GM19463 (cell line): ENCODE measurements around the gene GOLGA8S.
"Not testable (repeated sequence)": the region's sequence is repeated elsewhere in the genome, so short reads cannot be mapped to it uniquely, and the experiment has no call there.

ENCODE experiments used
- ATAC-seq: cut with Tn5 transposase; IDR thresholded peaks from one replicate; pipeline ENCODE4 v1.9.1; 2021; ENCODE audit warnings: mild to moderate bottlenecking, moderate library complexity; ENCODE audit not compliant: unreplicated experiment

Gene GOLGA8S, protein sequence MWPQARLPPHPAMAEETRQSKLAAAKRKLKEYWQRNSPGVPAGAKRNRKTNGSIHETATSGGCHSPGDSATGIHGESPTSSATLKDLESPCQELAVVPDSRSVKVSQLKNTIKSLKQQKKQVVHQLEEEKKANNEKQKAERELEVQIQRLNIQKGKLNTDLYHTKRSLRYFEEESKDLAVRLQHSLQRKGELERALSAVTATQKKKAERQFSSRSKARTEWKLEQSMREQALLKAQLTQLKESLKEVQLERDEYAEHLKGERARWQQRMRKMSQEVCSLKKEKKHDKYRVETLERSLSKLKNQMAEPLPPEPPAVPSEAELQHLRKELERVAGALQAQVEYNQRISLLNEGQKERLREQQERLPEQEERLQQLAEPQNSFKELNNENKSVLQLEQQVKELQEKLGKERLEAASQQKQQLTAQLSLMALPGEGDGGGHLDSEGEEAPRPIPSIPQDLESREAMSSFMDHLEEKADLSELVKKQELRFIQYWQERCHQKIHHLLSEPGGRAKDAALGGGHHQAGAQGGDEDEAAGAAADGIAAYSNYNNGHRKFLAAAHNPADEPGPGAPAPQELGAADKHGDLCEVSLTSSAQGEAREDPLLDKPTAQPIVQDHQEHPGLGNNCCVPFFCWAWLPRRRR

DNA sequence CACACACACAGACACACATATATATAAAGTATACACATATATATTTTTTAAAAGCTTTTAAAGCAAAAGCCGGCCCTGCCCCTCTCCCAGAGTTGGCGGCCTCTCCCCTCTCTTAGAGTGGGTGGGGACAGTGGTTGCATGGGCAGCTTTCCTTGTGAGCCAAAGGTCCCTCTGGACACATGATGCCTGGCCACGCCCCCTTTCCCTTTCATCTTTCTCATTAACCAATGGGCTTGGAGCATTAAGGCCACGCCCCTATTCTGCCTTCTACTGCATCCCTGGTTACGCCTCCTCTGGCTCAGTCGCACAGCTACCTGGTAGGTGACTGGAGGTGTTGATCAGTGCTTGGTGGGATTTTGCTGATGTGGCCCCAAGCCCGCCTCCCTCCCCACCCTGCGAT lies at the start of gene GOLGA8S:
TSS of gene GOLGA8S (plus strand) at position 301 of the 400 bp plus-strand sequence. CDS start at position 363, 62 bp downstream.
- not testable (repeated sequence) for ATAC-seq

DNA sequence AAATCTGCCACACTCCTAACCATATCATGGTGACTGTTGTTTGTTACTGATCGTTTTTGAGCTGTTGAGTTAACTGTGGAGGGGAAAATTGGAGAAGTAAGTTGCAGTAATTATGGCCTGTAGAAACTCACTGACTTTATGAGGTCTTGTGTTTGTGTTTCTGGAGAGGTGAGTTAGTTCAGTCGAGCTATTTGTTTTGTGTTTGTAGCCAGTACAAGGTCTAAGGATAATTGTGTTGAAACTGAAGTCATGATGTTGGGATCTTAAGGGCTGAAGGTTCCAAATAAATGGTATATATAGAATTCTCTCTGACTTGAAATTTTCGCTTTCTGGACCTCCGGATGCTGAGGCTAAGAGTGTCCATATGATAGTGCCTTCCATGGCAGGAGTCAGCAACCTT lies 49.7 kb upstream of the GOLGA8S start:
- ATAC-seq, result not testable (repeated sequence)

DNA sequence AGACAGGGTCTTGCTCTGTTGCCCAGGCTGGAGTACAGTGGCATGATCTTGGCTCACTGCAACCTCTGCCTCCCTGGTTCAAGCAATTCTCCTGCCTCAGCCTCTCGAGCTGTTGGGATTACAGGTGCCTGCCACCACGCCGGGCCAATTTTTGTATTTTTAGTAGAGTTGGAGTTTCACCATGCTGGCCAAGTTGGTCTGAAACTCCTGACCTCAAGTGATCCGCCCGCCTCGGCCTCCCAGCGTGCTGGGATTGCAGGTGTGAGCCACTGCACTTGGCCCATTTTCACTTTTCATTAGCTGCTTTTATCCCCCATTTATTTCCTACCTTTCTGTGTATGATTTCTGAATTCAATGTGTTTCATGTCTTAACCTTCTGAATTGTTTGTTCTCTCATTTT lies 48.6 kb upstream of the GOLGA8S start:
- not testable (repeated sequence) for ATAC-seq

DNA sequence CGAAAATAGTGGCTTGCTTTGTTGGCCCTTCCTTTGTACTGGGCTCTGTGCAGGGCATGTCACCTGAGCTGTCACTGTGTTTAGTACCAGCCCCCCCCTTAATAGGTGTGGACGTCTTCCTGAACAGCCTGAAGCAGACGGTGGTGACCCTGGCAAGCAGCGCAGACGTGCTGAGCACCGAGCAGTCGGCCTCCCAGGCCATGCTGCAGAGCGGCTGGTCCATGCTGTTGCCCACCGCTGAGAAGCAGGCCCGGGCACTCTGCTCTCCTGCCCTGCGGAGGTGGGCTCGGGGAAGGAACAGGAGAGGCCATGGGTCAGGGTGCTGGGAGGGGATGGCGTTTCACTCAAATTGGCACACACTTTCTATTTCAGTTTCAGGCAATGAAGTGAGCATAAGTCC lies 43.3 kb upstream of the GOLGA8S start:
- not testable (repeated sequence) for ATAC-seq

DNA sequence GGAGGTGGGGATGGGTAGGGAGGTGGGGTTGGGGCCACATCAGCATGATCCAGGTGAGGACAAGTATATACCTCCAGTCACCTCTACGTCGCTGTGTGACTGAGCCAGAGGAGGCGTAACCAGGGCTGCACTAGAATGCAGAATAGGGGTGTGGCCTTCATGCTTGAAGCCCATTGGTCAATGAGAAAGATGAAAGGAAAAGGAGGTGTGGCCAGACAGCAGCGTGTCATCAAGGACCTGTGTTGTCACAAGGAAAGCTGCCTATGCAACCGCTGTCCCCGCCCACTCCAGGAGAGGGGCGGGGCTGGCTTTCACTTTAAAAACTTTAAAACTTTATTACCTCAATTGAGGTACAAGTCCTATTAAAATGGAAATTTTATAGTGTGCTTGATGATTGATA lies 20.5 kb upstream of the GOLGA8S start, which contains the start of gene GOLGA6L26:
TSS of gene GOLGA6L26 (minus strand) at position 101 of the 400 bp plus-strand sequence. CDS start at position 40, 61 bp downstream.
- ATAC-seq, result not testable (repeated sequence)

DNA sequence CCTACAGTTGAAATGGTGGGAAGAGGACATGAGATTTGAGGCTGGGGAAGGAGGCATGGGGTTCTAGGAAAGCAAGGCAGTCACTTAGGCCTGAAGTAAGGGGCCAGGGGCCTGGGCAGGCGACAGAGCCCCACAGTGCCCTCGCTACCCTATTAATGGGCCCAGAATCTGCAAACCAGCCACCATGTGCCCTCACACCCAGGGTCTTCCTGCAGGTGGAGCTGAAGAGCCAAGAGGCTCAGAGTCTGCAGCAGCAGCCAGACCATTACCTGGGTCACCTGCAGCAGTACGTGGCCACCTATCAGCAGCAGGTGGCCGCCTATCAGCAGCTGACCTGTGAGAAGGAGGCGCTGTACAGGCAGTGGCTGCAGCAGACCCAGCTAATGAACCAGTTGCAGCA lies 8.1 kb downstream of the GOLGA8S start:
- not testable (repeated sequence) for ATAC-seq

DNA sequence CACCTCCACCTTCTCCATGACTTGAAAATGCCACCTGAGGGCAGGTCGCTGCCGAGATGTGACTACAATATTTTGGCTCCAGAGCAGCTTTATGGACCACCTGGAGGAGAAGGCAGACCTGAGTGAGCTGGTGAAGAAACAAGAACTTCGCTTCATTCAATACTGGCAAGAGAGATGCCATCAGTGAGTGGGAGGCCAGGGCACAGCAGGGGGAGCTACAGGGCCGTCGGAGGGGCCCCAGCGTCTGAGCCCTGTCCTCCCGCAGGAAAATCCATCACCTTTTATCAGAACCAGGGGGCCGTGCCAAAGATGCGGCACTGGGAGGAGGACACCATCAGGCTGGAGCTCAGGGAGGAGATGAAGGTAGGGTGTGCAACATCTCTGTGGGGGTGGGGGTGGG lies 9.7 kb downstream of the GOLGA8S start:
- not testable (repeated sequence) for ATAC-seq

DNA sequence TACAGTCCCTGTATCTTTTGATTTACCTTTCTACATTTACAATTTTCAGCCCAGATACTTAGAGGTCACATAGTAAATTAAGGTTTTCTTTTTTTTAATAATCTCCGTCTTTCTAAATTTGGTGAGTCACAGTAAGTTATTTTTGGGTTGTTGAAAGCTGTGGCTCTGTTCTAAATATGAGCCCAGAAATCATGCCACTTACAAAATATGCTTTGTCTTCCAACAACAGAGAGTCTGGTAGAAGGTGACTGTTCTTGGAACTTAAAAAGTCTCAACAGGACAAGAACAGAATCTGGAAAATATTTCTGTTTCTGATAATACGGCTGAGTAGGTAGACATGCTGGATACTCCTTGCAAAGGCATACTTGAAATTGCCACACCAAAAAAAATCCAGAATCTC lies 16.0 kb downstream of the GOLGA8S start:
- ATAC-seq, result no peak

DNA sequence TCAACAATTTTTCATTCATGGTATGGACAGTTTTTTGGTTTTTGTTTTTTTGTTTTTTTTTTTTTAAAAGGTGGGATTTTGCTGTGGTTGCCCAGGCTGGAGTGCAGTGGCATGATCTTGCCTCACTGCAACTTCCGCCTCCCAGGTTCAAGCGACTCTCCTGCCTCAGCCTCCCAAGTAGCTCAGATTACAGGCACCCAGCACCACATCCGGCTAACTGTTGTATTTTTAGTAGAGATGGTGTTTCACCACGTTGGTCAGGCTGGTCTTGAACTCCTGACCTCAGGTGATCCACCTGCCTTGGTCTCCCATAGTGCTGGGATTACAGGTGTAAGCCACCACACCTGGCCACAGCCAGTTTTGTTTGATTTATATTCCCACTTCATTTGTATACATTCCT lies 16.6 kb downstream of the GOLGA8S start:
- not testable (repeated sequence) for ATAC-seq

DNA sequence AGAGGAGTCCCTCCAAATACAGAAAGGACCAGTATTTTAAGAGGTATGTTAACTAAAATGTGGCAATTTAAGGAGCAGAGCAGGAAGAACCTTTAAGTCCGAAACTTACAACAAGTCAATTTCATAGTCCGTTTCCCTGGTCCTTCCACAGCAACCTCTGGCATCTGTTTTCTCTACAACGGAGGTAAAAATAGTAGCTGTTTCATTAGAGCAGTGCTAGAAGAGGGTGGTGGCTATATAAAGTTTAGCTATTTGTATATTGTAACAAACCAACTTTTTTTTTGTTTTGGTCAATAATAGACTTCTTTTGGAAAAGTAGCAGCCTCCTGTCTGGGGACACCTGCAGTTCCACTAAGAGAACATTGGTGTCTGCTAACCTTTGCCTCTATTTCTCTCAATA lies 17.3 kb downstream of the GOLGA8S start:
- not testable (repeated sequence) for ATAC-seq

DNA sequence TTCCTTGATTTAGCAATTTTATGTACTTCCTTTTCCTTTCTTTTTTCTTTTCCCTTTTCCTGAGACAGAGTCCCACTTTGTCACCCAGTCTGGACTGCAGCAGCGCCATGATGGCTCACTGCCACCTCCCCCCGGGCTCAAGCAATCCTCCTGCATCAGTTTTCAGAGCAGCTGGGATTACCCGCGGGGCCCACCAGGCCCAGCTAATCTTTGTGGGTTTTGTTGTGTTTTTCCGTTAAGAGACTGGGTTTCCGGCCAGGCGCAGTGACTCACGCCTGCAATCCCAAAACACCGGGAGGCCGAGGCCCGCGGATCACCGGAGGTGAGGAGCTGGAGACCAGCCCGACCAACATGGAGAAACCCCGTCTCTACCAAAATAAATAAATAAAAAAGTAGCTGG lies 17.7 kb downstream of the GOLGA8S start:
- no peak for ATAC-seq

DNA sequence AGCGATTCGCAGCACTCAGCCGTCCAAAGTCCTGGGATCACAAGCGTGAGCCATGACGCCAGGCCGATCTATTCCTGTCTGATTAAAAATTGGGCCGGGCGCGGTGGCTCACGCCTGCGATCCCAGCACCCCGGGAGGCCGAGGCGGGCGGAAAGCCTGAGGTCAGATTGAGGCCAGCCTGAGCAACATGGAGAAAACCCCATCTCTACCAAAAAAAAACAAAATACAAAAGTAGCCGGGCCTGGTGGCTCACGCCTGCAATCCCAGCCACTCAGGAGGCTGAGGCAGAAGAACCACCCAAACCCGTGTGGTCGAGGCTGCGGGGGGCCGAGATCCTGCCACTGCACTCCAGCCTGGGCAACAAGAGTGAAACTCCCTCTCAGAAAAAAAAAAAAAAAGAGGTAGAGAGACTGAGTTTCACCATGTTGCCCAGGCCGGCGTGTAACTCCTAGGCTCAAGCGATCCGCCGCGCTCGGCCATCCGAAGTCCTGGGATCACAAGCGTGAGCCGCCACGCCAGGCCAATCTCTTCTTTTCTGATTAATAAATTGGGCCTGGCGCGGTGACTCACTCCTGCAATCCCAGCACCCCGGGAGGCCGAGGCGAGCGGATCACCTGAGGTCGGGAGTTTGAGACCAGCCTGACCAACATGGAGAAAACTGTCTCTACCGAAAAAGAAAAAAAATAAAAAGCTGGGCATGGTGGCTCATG lies 18.5 kb downstream of the GOLGA8S start:
- ATAC-seq, result not testable (repeated sequence)

DNA sequence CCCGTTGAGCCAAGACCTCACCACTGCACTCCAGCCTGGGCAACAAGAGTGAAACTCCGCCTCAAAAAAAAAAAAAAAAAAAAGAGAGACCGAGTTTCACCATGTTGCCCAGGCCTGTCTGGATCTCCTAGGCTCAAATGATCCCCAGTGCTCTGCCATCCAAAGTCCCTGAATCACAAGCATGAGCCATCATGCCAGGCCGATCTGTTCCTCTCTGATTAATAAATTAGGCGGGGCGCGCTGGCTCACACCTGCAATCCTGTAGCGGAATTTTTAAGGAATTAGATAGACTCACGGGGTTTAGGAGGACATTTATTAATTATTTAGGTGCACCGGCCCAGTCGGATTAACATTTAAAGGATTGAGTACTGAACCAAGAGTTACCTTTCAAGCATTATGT lies 19.7 kb downstream of the GOLGA8S start:
- ATAC-seq, result not testable (repeated sequence)

DNA sequence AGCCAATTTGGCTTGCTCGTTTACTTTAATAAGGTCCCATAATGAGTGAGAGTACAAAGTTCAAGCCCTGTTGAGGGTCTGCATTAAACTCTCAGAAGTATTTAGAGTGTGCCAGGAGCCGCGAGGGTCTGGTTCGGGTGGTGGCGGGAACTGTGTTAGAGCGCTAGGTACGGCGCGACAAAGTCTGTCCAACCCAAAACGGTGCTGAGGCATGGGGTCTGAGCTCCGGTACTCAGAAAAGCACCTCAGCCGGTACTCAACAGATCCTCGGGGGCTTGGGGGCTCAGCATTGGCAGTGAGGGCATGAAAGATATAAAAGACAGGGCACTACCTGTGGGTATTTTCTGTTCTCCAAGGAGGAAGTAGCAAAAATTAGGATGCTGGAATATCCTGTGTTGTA lies 24.4 kb downstream of the GOLGA8S start:
- not testable (repeated sequence) for ATAC-seq

DNA sequence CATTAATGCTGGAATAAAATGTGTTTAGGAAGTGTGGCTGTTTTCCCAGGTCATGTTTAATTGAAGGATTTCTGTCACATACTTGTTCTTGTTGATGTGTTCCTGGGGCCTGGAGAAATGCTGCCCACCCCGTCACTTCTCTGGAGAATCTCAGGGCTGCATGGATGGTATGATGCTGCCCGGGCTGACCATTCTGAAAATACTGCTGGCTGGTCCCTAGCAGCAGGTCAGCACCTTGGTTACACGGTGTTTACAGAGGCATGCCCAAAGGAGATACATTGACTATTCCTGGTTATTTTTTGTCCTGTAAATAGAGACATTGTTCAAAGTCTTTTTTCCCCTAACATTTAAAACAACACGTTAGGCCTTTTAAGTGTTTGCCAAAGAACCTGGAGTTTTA lies 26.2 kb downstream of the GOLGA8S start:
- not testable (repeated sequence) for ATAC-seq

DNA sequence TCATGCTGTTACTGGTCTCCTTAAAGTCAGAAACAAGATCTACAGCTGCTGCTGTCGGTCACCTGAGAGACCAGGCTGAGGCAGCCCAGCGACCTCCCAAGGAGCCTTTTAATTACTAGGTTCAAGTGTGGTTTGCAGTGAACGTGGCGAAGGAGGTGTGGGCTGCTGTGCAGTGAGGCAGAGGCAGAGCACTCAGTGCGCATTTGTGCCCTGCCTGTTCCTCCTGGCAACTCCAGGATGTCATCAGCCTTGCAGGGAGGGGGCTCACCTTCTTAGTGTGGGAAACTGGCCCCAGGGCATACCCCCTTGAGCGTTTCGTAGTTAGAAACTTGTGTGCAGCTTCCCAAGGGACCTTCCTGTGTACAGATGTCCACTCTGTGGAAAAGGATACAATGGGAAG lies 26.6 kb downstream of the GOLGA8S start:
- not testable (repeated sequence) for ATAC-seq

DNA sequence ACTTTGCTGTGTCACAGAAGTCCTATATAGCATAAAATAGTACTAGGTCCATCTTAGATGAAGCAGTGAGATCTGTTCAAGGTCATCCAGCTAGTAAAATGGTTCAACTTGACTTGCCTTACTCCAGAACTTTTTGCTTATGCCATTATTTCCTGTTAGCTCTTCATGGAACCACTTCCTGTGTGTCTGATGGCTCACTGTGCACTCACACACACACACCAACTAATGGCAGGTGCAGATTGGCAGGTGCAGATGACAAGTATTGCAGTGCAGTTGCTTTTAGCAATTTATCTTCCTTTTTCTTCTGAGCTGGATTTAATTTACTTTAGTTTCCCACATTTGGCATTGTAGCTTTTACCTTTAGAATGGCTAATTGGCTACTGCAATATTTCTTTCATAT lies 29.8 kb downstream of the GOLGA8S start:
- no peak for ATAC-seq

DNA sequence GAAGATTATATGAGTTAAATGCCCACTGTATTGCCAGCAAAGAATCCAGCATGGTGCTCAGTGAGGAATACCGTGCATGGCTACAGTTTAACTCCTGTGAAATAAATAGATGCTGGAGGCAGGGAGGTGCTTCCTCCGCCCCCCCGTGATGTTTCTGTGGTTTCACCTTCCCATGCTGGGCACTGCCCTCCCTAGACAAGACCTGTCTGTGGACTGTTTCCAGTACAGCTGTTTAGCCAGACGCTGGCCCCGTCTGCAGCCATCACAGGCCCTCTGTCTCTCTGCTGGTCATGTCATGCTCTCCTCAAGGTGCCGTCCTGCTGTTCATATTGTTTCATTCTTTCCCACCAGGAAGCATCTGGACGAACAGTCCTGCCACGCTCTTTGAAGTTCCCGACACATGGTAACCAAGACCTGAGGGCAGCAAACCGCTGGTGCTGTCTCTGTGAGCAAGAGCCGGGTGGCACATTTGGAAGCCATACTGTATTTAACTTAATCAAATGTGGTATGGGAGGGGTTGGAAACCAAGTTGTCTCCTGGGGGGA lies 31.4 kb downstream of the GOLGA8S start:
- no peak for ATAC-seq

DNA sequence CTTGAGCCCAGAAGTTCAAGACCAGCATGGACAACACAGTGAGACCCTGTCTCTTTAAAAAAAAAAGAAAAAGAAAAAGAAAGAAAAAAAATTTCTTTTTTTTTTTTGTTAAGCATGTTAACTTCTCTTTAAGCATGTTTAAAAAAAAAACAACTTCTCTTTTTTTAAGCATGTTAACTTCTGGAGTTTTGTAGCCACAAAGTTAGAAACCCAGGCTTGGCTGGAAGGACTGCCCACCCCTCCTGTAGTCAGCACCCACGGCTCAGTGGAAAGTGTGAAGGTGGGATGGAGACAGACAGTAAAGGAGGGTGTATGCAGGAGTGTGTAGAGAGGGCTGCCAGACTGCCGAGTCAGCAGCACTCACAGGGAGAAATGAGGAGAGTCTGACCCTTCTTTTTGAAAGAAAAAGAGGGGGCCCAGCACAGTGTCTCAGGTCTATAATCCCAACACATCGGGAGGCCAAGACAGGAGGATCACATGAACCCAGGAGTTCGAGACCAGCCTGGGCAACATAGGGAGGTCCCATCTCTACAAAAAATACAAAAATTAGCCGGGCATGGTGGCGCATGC lies 33.2 kb downstream of the GOLGA8S start:
- ATAC-seq, result no peak

DNA sequence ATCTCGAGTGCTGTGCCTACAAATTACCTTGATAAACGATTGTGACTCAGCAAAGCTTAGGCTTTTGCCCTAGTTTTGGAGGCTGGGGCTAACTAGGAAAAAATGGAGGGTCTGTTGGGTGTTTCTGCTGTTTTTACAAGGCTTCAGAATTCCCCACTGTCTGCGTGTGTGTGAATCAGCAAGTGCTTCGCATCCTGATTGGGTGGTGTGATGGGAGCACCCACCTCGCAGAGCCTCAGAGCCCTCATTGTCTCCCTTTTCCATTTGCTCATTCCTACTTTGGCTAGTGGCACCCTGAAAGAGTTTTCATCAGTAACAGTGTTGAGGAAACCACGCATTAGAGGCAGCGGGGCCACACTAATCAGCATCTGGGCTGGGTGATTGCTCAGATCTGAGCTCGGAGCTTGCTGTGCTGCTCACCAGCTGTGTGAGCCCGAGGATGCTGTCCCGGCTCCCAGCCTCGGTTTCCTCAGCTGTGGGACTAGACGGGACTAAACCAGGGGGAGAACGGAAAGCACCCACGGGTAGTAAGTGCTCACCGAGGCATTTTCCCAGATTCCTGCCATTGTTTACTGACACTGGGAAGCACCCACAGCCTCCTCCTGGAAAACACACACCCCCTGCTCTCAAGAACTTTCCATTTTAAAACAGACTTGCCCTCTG lies 40.6 kb downstream of the GOLGA8S start:
- ATAC-seq, result no peak
